GM12801 (cell line): ENCODE results near the gene GNA14.

Source experiments
- CTCF ChIP-seq: IDR thresholded peaks from one replicate; pipeline ENCODE4 v1.5.1; 2011; ENCODE audit warnings: control low read depth; ENCODE audit not compliant: insufficient read length; ENCODE audit errors: extremely low read depth

The GNA14 gene

DNA sequence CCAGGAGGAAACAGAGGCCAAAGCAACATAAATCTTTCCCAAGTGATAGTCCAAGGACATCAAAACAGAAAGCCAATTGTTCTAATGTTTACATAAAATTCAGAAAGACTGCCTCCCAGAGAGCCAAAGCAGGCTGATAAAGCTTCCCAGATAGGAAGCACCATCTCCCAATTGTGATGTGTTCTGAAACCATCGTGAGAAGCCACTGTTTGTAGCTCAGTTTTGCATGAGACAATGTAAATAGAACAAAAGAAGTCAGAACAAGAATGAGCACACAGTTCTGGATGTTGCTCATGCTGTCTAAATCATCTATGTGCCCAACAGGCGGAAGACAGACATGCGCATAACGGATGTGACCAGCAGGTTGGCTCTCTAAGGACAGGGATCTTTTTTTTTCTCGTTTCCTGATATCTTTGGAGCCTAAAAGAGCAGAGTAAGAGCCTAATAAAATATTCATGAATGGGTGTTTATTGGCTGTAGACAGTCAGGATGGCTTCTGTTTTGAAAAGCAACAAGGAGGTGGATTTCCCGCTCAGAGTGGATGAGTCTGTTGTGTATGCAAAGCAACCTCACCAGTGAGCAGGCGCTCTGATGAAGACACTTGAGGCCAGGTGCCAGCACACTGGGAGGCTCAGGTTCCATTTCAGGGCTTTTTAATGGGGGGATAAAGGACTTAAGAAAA, 113.6 kb downstream of the GNA14 start:
- no peak for TF ChIP-seq CTCF

GRCh38 chr9:77533671-77534070, 114.5 kb downstream of the GNA14 start:
- no peak for TF ChIP-seq CTCF

GRCh38 chr9:77532607-77533006, 115.5 kb downstream of the GNA14 start:
- TF ChIP-seq CTCF = no peak

GRCh38 chr9:77531400-77531799, 116.7 kb downstream of the GNA14 start:
- TF ChIP-seq CTCF = no peak

GRCh38 chr9:77523891-77524290, 124.2 kb downstream of the GNA14 start:
- no peak for TF ChIP-seq CTCF

DNA sequence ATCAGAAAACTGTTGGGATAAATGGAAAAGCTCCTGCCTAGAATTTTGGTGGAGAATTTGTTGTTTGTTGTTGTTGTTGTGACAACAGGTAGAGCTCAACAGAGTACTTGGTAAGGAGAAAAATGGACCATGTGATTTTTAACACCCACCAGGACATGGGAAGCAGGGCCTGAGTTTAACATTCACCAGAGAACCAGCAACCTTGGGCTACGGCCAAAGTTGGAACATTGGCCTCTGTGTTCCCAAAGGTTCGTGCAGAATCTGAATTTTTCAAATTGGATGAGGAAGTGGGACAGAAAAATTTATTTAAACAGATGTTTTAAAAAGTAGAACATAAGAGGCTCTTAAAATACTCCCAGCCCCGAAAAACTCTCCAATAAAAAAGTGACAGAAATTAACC, 127.0 kb downstream of the GNA14 start:
- no peak for TF ChIP-seq CTCF

GRCh38 chr9:77518688-77519087, 129.4 kb downstream of the GNA14 start:
- no peak for TF ChIP-seq CTCF
